LNCaP clone FGC (cell line): ENCODE data around the gene BEST3.
"Not testable (repeated sequence)": the region's sequence is repeated elsewhere in the genome, so short reads cannot be mapped to it uniquely, and the experiment has no call there.

Source experiments
- DNase-seq: peaks from one replicate; pipeline ENCODE4 v3.0.0-alpha.2; 2011; ENCODE audit warnings: low read depth
- H3K4me3 ChIP-seq: 2 replicates; pipeline ENCODE4 v1.5.1; 2011; ENCODE audit warnings: mild to moderate bottlenecking, low read depth, low read length, control low read depth
- TF ChIP-seq, protein P1 (sequence below): IDR thresholded peaks from 2 replicates; pipeline ENCODE4 v1.5.1; 2012; ENCODE audit warnings: mild to moderate bottlenecking; ENCODE audit not compliant: control insufficient read depth, insufficient read depth; ENCODE audit errors: extremely low read depth

The BEST3 gene

GRCh38 chr12:69610729-69611128, 88.4 kb downstream of the BEST3 start, which contains the start of gene LRRC10:
Gene LRRC10, minus strand, starts transcription at chr12:69610907. Its CDS starts 69 bp downstream, at chr12:69610838.
- H3K4me3 ChIP-seq = no peak within 1 kb of the TSS
- TF ChIP-seq, protein P1, sequence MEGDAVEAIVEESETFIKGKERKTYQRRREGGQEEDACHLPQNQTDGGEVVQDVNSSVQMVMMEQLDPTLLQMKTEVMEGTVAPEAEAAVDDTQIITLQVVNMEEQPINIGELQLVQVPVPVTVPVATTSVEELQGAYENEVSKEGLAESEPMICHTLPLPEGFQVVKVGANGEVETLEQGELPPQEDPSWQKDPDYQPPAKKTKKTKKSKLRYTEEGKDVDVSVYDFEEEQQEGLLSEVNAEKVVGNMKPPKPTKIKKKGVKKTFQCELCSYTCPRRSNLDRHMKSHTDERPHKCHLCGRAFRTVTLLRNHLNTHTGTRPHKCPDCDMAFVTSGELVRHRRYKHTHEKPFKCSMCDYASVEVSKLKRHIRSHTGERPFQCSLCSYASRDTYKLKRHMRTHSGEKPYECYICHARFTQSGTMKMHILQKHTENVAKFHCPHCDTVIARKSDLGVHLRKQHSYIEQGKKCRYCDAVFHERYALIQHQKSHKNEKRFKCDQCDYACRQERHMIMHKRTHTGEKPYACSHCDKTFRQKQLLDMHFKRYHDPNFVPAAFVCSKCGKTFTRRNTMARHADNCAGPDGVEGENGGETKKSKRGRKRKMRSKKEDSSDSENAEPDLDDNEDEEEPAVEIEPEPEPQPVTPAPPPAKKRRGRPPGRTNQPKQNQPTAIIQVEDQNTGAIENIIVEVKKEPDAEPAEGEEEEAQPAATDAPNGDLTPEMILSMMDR = no peak
- DNase-seq = no peak

DNA sequence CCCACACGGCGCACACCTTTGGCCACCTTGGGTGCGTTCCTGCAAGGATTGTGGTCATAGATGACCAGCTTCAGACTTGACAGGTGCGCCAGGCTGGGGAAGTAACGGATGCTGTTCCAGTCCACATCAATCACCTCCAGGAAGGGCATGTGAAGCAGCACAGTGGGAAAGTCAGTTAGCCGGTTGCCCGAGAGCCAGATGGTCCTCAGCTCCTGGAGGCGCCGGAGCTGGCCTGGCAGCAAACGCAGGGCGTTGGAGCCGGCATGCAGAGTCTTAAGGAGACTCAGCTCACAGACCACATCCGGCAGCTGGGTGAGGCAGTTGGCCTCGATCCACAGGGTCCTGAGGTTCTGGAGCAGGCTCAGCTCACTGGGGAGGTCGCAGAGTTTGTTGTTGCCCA, 89.0 kb downstream of the BEST3 start:
- no peak overlapping the region for H3K4me3 ChIP-seq
- TF ChIP-seq, protein P1 = no peak
- DNase-seq = no peak

GRCh38 chr12:69608114-69608513, 91.0 kb downstream of the BEST3 start:
- no peak for DNase-seq
- TF ChIP-seq, protein P1 = no peak
- H3K4me3 ChIP-seq = no peak overlapping the region

- DNase-seq, H3K4me3 ChIP-seq: not testable (repeated sequence)
These were observed 94.8 kb downstream of the BEST3 start for GRCh38 chr12:69604275-69604674.
